Suprapubic skin (tissue), 4 donors: ENCODE data around the gene TCF12.

Source experiments
- CTCF ChIP-seq, 2 donors: fragments of 200-600 bp in 1 of 2; fragments of 450-650 bp in 1 of 2; sonication (generic) in 1 of 2; IDR thresholded peaks; one replicate each; pipeline ENCODE4 v1.5.1; 2016 to 2019; ENCODE audit warnings: antibody characterized with exemption in 2 of 2, mild to moderate bottlenecking in 1 of 2, moderate library complexity in 1 of 2
- EP300 ChIP-seq: sonication (generic); formaldehyde crosslinking; IDR thresholded peaks from one replicate; pipeline ENCODE4 v1.6.1; 2017; ENCODE audit warnings: antibody characterized with exemption
- POLR2A ChIP-seq, 2 donors: fragments of 450-650 bp; IDR thresholded peaks; one replicate each; pipeline ENCODE4 v1.6.1; 2017; ENCODE audit warnings: antibody characterized with exemption in 2 of 2, mild to moderate bottlenecking in 2 of 2, moderate library complexity in 2 of 2
- POLR2AphosphoS5 ChIP-seq, 3 donors: sonication (generic); formaldehyde crosslinking; IDR thresholded peaks; one replicate each; pipeline ENCODE4 v1.6.1; 2017; ENCODE audit warnings: antibody characterized with exemption in 3 of 3

- TF ChIP-seq EP300 (no peak), CTCF (IDR thresholded peaks at IDR 0.05) (no peak), POLR2A (IDR thresholded peaks at IDR 0.05) (no peak), POLR2AphosphoS5 (IDR thresholded peaks at IDR 0.05) (no peak)
These were observed 280.3 kb downstream of the TCF12 start for GRCh38 chr15:57198654-57199291.
